Lower leg skin (tissue), 3 donors: ENCODE data around the gene MARCHF10.

Experiments used
- CTCF ChIP-seq, 3 donors: fragments of 450-650 bp; IDR thresholded peaks; one replicate each; pipeline ENCODE4 v1.5.1; 2016; ENCODE audit warnings: antibody characterized with exemption in 3 of 3, mild to moderate bottlenecking in 3 of 3, moderate library complexity in 2 of 3
- POLR2A ChIP-seq, 2 donors: fragments of 450-650 bp; IDR thresholded peaks; one replicate each; pipeline ENCODE4 v1.6.1; 2016 to 2017; ENCODE audit warnings: antibody characterized with exemption in 2 of 2, mild to moderate bottlenecking in 1 of 2, moderate library complexity in 1 of 2

DNA sequence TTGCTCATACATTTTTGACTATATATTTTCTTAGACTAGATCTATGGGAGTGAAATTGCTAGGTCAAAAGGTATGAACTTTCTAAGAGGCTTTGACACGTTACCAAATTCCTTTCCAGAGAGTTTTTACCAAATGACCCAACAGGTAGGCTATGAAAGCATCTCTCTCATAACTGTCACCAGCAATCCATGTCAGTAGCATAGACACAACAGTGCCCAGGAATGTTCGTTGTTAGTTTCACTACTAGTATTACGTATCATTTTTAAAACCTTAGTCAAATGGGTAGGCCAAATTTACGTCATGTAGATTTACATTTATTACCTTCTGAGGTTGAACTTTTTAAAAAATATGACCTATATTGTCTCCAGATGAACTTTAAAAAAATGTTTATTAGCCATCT is 66.8 kb downstream of the MARCHF10 start:
- TF ChIP-seq CTCF (IDR thresholded peaks at IDR 0.05), result no peak
- no peak for TF ChIP-seq POLR2A (IDR thresholded peaks at IDR 0.05)
